Retinal pigment epithelial cell (primary cell): ENCODE results near the gene CELF2.

Experiments used
- DNase-seq: peaks from one replicate; pipeline ENCODE4 v3.0.0-alpha.2; 2010; ENCODE audit warnings: low read depth
- H3K4me3 ChIP-seq: 2 replicates; pipeline ENCODE4 v1.5.1; 2011; ENCODE audit warnings: mild to moderate bottlenecking, low read length, control low read depth, moderate library complexity
- CTCF ChIP-seq: conservative IDR thresholded peaks from 2 replicates; pipeline ENCODE4 v1.5.1; 2011; ENCODE audit warnings: low read depth, low read length, control low read depth, inconsistent platforms

Gene CELF2

GRCh38 chr10:11144626-11145494 is 127.2 kb downstream of the CELF2 start:
- no peak for TF ChIP-seq CTCF
- H3K4me3 ChIP-seq, result no peak overlapping the region
- DNase-seq, result no peak

GRCh38 chr10:11145495-11145855 is 127.8 kb downstream of the CELF2 start:
- no peak for DNase-seq
- no peak for TF ChIP-seq CTCF
- no peak overlapping the region for H3K4me3 ChIP-seq

- H3K4me3 ChIP-seq, result no peak overlapping the region
- TF ChIP-seq CTCF, result no peak
- DNase-seq, result no peak
These were observed 128.9 kb downstream of the CELF2 start for GRCh38 chr10:11146402-11147171.

- no peak overlapping the region for H3K4me3 ChIP-seq
- peak; percentile 17 for TF ChIP-seq CTCF
- DNase-seq, result no peak
These were observed 130.1 kb downstream of the CELF2 start for GRCh38 chr10:11147722-11148121.

GRCh38 chr10:11148142-11149028 is 130.7 kb downstream of the CELF2 start:
- TF ChIP-seq CTCF, result no peak
- no peak for DNase-seq
- H3K4me3 ChIP-seq, result no peak overlapping the region

- TF ChIP-seq CTCF, result no peak
- DNase-seq, result no peak
- H3K4me3 ChIP-seq, result no peak overlapping the region
These were observed 132.1 kb downstream of the CELF2 start for GRCh38 chr10:11149807-11150141.
